PFSK-1 (cell line): Measurements from ENCODE around the gene ULBP1.

Experiments used
- FOXP2 ChIP-seq: optimal IDR thresholded peaks from 2 replicates; pipeline ENCODE3; 2011; ENCODE audit warnings: borderline replicate concordance, control low read depth, inconsistent platforms; ENCODE audit not compliant: insufficient read depth; ENCODE audit errors: extremely low read length, extremely low read depth
- POLR2AphosphoS5 ChIP-seq: IDR thresholded peaks from 2 replicates; pipeline ENCODE4 v1.6.1; 2012; ENCODE audit warnings: low read depth, mild to moderate bottlenecking, control low read depth, low read length, moderate library complexity
- REST ChIP-seq, 2 experiments: IDR thresholded peaks; 2 replicates each; pipeline versions ENCODE4 v1.6.1 to v1.8.0; 2011 to 2012; ENCODE audit warnings: low read depth in 2 of 2, low read length in 2 of 2, control low read depth in 1 of 2, inconsistent platforms in 1 of 2, mild to moderate bottlenecking in 1 of 2, moderate library complexity in 1 of 2; ENCODE audit not compliant: insufficient read depth in 1 of 2
- SIN3A ChIP-seq: IDR thresholded peaks from 2 replicates; pipeline ENCODE4 v1.6.1; 2012; ENCODE audit warnings: mild to moderate bottlenecking, low read length, moderate library complexity, borderline replicate concordance; ENCODE audit not compliant: insufficient read depth
- TAF1 ChIP-seq: IDR thresholded peaks from 2 replicates; pipeline ENCODE4 v1.6.1; 2012; ENCODE audit warnings: low read length, control low read depth, borderline replicate concordance; ENCODE audit not compliant: insufficient read depth

- no peak for TF ChIP-seq TAF1
- no peak for TF ChIP-seq POLR2AphosphoS5
- TF ChIP-seq SIN3A: no peak
- no peak for TF ChIP-seq REST (IDR thresholded peaks at IDR 0.05; ENCODE audit: insufficient read depth in 1 of 2, low read depth in 2 of 2, low read length in 2 of 2)
- TF ChIP-seq FOXP2: no peak
Observed at GRCh38 chr6:149995971-149996370, 32.2 kb downstream of the ULBP1 start.
